ENCODE measurements around the gene KIAA1549.

The KIAA1549 gene

DNA sequence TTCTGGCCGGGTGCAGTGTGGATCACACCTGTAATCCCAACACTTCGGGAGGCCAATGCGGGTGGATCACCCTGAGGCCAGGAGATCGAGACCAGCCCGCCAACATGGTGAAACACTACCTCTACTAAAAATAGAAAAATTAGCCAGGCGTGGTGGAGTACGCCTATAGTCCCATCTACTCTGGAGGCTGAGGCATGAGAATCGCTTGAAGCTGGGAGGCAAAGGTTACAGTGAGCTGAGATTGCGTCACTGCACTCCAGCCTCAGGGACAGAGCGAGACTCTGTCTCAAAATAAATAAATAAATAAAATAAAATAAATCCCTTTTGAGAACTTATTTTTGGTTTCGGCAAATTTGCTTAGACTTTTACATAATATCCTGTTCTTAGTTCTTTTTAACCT is 151.9 kb downstream of the KIAA1549 start:
- no peak overlapping the region for H3K4me3 ChIP-seq (ENCODE audit: low read depth, low read length)
- TF ChIP-seq, protein P1, sequence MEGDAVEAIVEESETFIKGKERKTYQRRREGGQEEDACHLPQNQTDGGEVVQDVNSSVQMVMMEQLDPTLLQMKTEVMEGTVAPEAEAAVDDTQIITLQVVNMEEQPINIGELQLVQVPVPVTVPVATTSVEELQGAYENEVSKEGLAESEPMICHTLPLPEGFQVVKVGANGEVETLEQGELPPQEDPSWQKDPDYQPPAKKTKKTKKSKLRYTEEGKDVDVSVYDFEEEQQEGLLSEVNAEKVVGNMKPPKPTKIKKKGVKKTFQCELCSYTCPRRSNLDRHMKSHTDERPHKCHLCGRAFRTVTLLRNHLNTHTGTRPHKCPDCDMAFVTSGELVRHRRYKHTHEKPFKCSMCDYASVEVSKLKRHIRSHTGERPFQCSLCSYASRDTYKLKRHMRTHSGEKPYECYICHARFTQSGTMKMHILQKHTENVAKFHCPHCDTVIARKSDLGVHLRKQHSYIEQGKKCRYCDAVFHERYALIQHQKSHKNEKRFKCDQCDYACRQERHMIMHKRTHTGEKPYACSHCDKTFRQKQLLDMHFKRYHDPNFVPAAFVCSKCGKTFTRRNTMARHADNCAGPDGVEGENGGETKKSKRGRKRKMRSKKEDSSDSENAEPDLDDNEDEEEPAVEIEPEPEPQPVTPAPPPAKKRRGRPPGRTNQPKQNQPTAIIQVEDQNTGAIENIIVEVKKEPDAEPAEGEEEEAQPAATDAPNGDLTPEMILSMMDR (conservative IDR thresholded peaks at IDR 0.05; ENCODE audit: low read depth, low read length) = no peak
- no peak for DNase-seq (ENCODE audit: low read depth)

DNA sequence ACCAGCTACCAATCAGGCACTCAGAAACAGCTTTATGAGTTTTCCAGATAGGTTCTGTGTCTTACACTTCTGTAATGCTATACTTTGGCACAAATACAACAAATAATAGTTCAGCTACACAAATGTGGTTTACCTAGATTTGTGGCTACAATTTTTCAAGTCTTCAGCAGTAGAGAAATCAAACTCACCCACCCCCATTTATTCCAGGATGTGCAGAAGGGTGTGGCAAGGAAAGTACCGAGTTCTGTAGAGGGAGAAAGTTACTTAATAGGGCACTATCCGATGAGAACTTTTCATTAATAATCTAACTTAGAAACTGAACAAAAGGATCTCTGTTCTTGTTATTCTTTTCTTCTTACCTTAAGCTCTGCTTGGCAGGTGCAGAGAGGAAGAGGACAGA is 152.9 kb downstream of the KIAA1549 start:
- no peak for DNase-seq (ENCODE audit: low read depth)
- no peak overlapping the region for H3K4me3 ChIP-seq (ENCODE audit: low read depth, low read length)
- TF ChIP-seq, protein P1 (conservative IDR thresholded peaks at IDR 0.05; ENCODE audit: low read depth, low read length) = no peak

DNA sequence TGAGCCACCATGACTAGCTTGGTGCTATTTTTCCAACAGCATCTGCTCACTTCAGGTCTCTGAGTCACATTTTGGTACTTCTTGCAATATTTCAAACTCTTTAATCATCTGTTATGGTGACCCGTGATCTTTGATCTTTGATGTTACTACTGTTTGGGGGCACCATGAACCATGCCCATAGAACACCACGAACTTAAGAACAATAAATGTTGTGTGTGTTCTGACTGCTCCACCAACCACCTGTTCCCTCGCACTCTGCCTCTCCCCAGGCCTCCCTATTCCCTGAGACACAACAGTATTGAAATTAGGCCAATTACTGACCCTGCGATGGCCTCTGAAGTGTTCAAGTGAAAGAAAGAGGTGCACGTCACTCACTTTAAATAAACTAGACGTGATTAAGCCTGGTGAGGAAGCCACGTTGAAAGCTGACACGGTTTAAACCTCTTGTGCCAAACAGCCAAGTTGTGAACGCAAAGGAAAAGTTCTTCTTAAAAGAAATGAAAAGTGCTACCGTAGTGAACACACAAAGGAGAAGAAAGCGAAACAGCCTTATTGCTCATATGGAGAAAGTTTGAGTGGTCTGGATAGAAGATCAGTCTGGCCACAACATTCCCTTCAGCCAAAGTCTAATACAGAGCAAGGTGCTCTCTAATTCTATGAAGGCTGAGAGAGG is 156.0 kb downstream of the KIAA1549 start:
- no peak overlapping the region for H3K4me3 ChIP-seq (ENCODE audit: low read depth, low read length)
- TF ChIP-seq, protein P1 (conservative IDR thresholded peaks at IDR 0.05; ENCODE audit: low read depth, low read length) = no peak
- no peak for DNase-seq (ENCODE audit: low read depth)

DNA sequence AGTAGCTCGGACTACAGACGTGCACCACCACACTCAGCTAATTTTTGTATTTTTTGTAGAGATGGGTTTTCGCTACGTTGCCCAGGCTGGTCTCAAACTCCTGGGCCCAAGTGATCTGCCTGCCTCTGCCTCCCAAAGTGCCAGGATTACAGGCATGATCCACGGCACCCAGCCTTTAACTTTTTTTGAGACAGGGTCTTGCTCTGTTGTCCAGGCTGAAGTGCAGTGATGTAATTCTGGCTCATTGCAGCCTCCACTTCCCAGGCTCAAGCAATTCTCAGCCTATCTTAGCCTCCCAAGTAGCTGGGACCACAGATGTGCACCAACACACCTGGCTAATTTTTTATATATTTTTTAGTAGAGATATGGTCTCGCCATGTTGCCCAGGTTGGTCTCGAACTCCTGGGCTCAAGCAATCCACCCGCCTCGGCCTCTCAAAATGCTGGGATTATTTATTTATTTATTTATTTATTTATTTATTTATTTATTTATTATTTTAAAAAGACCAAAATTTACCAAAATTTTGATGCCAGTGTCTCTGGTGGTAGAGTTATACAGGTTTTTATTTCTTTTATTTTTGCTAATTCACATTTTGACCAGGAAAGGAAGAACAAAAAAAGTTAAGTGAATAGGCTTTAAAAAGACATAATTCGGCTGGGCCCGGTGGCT is 158.2 kb downstream of the KIAA1549 start:
- no peak overlapping the region for H3K4me3 ChIP-seq (ENCODE audit: low read depth, low read length)
- DNase-seq (ENCODE audit: low read depth) = no peak
- TF ChIP-seq, protein P1 (conservative IDR thresholded peaks at IDR 0.05; ENCODE audit: low read depth, low read length) = no peak

DNA sequence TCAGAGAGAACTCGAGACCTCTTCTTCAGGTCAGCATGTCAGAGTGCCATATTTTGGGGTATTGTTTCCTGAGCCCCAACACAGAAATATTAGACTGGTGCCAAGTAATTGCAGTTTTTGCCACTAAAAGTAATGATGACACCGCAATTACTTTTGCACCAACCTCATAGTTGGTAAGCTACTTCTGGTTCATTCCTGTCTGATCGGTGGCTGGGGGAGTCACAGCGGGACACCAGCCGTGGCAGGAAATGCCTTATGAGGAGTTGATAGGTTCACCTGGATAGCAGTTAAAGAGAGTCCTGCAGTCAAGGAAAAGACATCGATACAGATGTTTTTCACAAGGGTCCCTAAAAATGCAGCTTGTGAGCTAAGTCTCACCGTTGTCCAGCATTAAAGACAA is 159.3 kb downstream of the KIAA1549 start:
- TF ChIP-seq, protein P1 (conservative IDR thresholded peaks at IDR 0.05; ENCODE audit: low read depth, low read length) = no peak
- H3K4me3 ChIP-seq (ENCODE audit: low read depth, low read length) = no peak overlapping the region
- no peak for DNase-seq (ENCODE audit: low read depth)

DNA sequence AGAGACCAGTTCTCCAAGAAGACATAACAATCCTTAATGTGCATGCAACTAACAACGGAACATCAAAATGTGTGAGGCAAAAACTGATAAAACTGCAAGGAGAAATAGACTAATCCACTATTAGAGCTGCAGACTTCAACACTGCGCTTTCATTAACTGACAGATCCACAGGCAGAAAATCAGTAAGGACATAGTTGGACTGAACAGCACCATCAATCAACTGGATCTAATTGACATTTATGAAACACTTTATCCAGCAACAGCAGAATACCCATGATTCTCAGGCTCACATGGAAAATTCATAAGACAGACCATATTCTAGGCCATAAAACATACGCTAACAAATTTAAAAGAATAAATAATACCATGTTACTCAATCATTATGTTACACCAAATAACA is 161.6 kb downstream of the KIAA1549 start:
- H3K4me3 ChIP-seq (ENCODE audit: low read depth, low read length) = no peak overlapping the region
- no peak for DNase-seq (ENCODE audit: low read depth)
- TF ChIP-seq, protein P1 (conservative IDR thresholded peaks at IDR 0.05; ENCODE audit: low read depth, low read length) = no peak

DNA sequence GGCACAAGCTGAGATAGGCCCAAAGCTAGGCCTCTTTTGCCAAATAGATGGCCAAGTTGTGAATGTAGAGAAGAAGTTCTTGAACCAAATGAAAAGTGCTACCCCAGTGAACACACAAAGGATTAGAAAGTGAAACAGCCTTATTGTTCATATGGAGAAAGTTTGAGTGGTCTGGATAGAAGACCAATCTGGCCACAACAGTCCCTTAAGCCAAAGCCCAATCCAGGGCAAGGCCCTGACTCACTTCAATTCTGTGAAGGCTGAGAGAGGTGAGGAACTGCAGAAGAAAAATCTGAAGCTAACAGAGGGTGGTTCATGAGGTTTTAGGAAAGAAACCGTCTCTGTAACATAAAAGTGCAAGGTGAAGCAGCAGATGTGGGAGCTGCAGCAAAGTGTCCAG is 164.5 kb downstream of the KIAA1549 start:
- DNase-seq (ENCODE audit: low read depth) = no peak
- TF ChIP-seq, protein P1 (conservative IDR thresholded peaks at IDR 0.05; ENCODE audit: low read depth, low read length) = no peak
- H3K4me3 ChIP-seq (ENCODE audit: low read depth, low read length) = no peak overlapping the region

Data from choroid plexus epithelial cell (primary cell).